Trophoblast cell (in vitro differentiated cells and primary cell): ENCODE measurements around the gene ITGA4.

ENCODE experiments used
- DNase-seq, 2 donors: peaks; one replicate each; pipeline ENCODE4 v3.0.0-alpha.2; 2016
- H2AFZ ChIP-seq: 2 replicates; pipeline ENCODE4 v1.6.1; 2013; ENCODE audit warnings: low read length, moderate library complexity, mild to moderate bottlenecking; ENCODE audit not compliant: insufficient read depth, poor library complexity
- H2AK5ac ChIP-seq: 2 replicates; pipeline ENCODE4 v1.6.1; 2013; ENCODE audit warnings: mild to moderate bottlenecking, low read length
- H2BK120ac ChIP-seq: 2 replicates; pipeline ENCODE4 v1.6.1; 2013; ENCODE audit warnings: low read length, mild to moderate bottlenecking, moderate library complexity; ENCODE audit not compliant: insufficient read depth, poor library complexity
- H2BK12ac ChIP-seq: 2 replicates; pipeline ENCODE4 v1.6.1; 2013; ENCODE audit warnings: mild to moderate bottlenecking, low read length, moderate library complexity
- H2BK5ac ChIP-seq: 2 replicates; pipeline ENCODE4 v1.6.1; 2013; ENCODE audit warnings: low read length, low read depth, moderate library complexity, mild to moderate bottlenecking; ENCODE audit not compliant: poor library complexity
- H3K14ac ChIP-seq: 2 replicates; pipeline ENCODE4 v1.6.1; 2013; ENCODE audit warnings: mild to moderate bottlenecking, low read length
- H3K18ac ChIP-seq: 2 replicates; pipeline ENCODE4 v1.6.1; 2013; ENCODE audit warnings: mild to moderate bottlenecking, low read length
- H3K23ac ChIP-seq: 2 replicates; pipeline ENCODE4 v1.6.1; 2013; ENCODE audit warnings: low read length
- H3K27ac ChIP-seq: 2 replicates; pipeline ENCODE4 v1.5.1; 2013; ENCODE audit warnings: low read depth, mild to moderate bottlenecking, inconsistent platforms, low read length, moderate library complexity
- H3K27me3 ChIP-seq: 2 replicates; pipeline ENCODE4 v1.6.1; 2013; ENCODE audit warnings: inconsistent platforms, mild to moderate bottlenecking, low read length, moderate library complexity; ENCODE audit not compliant: insufficient read depth
- H3K36me3 ChIP-seq, 2 experiments: 1 replicate in 1 of 2; 2 replicates in 1 of 2; pipeline ENCODE4 v1.6.1; 2013; ENCODE audit warnings: low read length in 2 of 2, mild to moderate bottlenecking in 2 of 2, moderate library complexity in 1 of 2; ENCODE audit not compliant: insufficient read depth in 2 of 2, control insufficient read depth in 1 of 2
- H3K4ac ChIP-seq: 2 replicates; pipeline ENCODE4 v1.6.1; 2013; ENCODE audit warnings: low read depth, mild to moderate bottlenecking, low read length, moderate library complexity
- H3K4me1 ChIP-seq, 2 experiments: 1 replicate in 1 of 2; 2 replicates in 1 of 2; pipeline ENCODE4 v1.6.1; 2013; ENCODE audit warnings: low read length in 2 of 2, mild to moderate bottlenecking in 2 of 2, moderate library complexity in 1 of 2; ENCODE audit not compliant: insufficient read depth in 2 of 2, control insufficient read depth in 1 of 2
- H3K4me2 ChIP-seq: 2 replicates; pipeline ENCODE4 v1.6.1; 2013; ENCODE audit warnings: inconsistent platforms, mild to moderate bottlenecking, low read length, moderate library complexity
- H3K4me3 ChIP-seq: 2 replicates; pipeline ENCODE4 v1.5.1; 2013; ENCODE audit warnings: mild to moderate bottlenecking, low read depth, low read length, inconsistent platforms
- H3K79me1 ChIP-seq: one replicate; pipeline ENCODE4 v1.6.1; 2013; ENCODE audit warnings: low read length
- H3K79me2 ChIP-seq: 2 replicates; pipeline ENCODE4 v1.6.1; 2013; ENCODE audit warnings: low read length, mild to moderate bottlenecking; ENCODE audit not compliant: control insufficient read depth, insufficient read depth, poor library complexity
- H3K9ac ChIP-seq: 2 replicates; pipeline ENCODE4 v1.6.1; 2013; ENCODE audit warnings: mild to moderate bottlenecking, low read length
- H3K9me3 ChIP-seq: 2 replicates; pipeline ENCODE4 v1.6.1; 2013; ENCODE audit warnings: low read depth, mild to moderate bottlenecking, control low read depth, inconsistent platforms, low read length; ENCODE audit not compliant: insufficient read depth
- H4K12ac ChIP-seq: 2 replicates; pipeline ENCODE4 v1.6.1; 2013; ENCODE audit warnings: low read depth, mild to moderate bottlenecking, low read length, moderate library complexity
- H4K8ac ChIP-seq: 2 replicates; pipeline ENCODE4 v1.6.1; 2013; ENCODE audit warnings: low read depth, mild to moderate bottlenecking, low read length, moderate library complexity
- H4K91ac ChIP-seq: one replicate; pipeline ENCODE4 v1.6.1; 2013; ENCODE audit warnings: low read depth, mild to moderate bottlenecking, low read length, moderate library complexity
- WGBS: extraction: QIAGEN DNeasy Blood & Tissue Kit; methylation state at CpG from one replicate; pipeline ENCODE4 v1.1.7; 2013; ENCODE audit warnings: missing lambda C conversion rate; ENCODE audit not compliant: insufficient read length, insufficient coverage; ENCODE audit errors: extremely low coverage; 5-methylcytosine and 5-hydroxymethylcytosine counted together

Gene ITGA4

GRCh38 chr2:181542170-181542569 is 85.0 kb downstream of the ITGA4 start:
- H3K4ac ChIP-seq, result no peak overlapping the region
- H3K4me2 ChIP-seq, result no peak overlapping the region
- H3K4me1 ChIP-seq, result peaks cover 0 to 3% of the 10 kb centered on the region in 2 experiments
- no peak overlapping the region for H4K8ac ChIP-seq
- no peak overlapping the region for H4K12ac ChIP-seq
- no peak overlapping the region for H2BK5ac ChIP-seq
- no peaks in the 10 kb centered on the region for H3K79me2 ChIP-seq
- H3K36me3 ChIP-seq, result no peaks in the 10 kb centered on the region
- H2BK120ac ChIP-seq, result no peak overlapping the region
- no peak for DNase-seq
- H3K79me1 ChIP-seq, result no peaks in the 10 kb centered on the region
- H3K27me3 ChIP-seq, result no peaks in the 10 kb centered on the region
- H4K91ac ChIP-seq, result no peak overlapping the region
- no peak overlapping the region for H2AFZ ChIP-seq
- no peak overlapping the region for H3K4me3 ChIP-seq
- H3K9me3 ChIP-seq, result peaks cover 2% of the 10 kb centered on the region
- no peak overlapping the region for H3K14ac ChIP-seq
- no peak overlapping the region for H3K23ac ChIP-seq
- no peak overlapping the region for H3K27ac ChIP-seq
- no peak overlapping the region for H2BK12ac ChIP-seq
- H2AK5ac ChIP-seq, result no peak overlapping the region
- no peak overlapping the region for H3K9ac ChIP-seq
- H3K18ac ChIP-seq, result no peak overlapping the region
- WGBS, result no CpG with 5 or more reads among the region's 2 CpGs

GRCh38 chr2:181546086-181546485 is 88.9 kb downstream of the ITGA4 start:
- H2BK120ac ChIP-seq, result no peak overlapping the region
- no peak overlapping the region for H2BK12ac ChIP-seq
- no peak overlapping the region for H4K8ac ChIP-seq
- H3K4me2 ChIP-seq, result no peak overlapping the region
- H3K23ac ChIP-seq, result no peak overlapping the region
- H3K4ac ChIP-seq, result no peak overlapping the region
- no peaks in the 10 kb centered on the region for H3K27me3 ChIP-seq
- DNase-seq, result no peak
- H4K12ac ChIP-seq, result no peak overlapping the region
- WGBS, result no CpG with 5 or more reads among the region's 3 CpGs
- no peak overlapping the region for H3K9ac ChIP-seq
- no peaks in the 10 kb centered on the region for H3K79me1 ChIP-seq
- no peak overlapping the region for H2AK5ac ChIP-seq
- H3K79me2 ChIP-seq, result no peaks in the 10 kb centered on the region
- no peaks in the 10 kb centered on the region for H3K9me3 ChIP-seq
- no peak overlapping the region for H2AFZ ChIP-seq
- no peak overlapping the region for H2BK5ac ChIP-seq
- no peaks in the 10 kb centered on the region for H3K4me1 ChIP-seq
- no peak overlapping the region for H3K18ac ChIP-seq
- H4K91ac ChIP-seq, result no peak overlapping the region
- H3K27ac ChIP-seq, result no peak overlapping the region
- H3K4me3 ChIP-seq, result no peak overlapping the region
- no peaks in the 10 kb centered on the region for H3K36me3 ChIP-seq
- H3K14ac ChIP-seq, result no peak overlapping the region

- H3K36me3 ChIP-seq, result no peaks in the 10 kb centered on the region
- no peak overlapping the region for H3K9ac ChIP-seq
- H3K14ac ChIP-seq, result no peak overlapping the region
- H3K9me3 ChIP-seq, result no peaks in the 10 kb centered on the region
- H4K12ac ChIP-seq, result no peak overlapping the region
- H2BK5ac ChIP-seq, result peak overlapping the region; percentile 31
- H4K91ac ChIP-seq, result no peak overlapping the region
- H3K4me3 ChIP-seq, result no peak overlapping the region
- no peak overlapping the region for H2BK120ac ChIP-seq
- H3K79me1 ChIP-seq, result no peaks in the 10 kb centered on the region
- no peaks in the 10 kb centered on the region for H3K79me2 ChIP-seq
- DNase-seq, result peak; percentile 7 to 20
- H4K8ac ChIP-seq, result no peak overlapping the region
- no peak overlapping the region for H2AK5ac ChIP-seq
- H3K4me1 ChIP-seq, result peaks cover 0 to 1% of the 10 kb centered on the region in 2 experiments
- H3K27me3 ChIP-seq, result no peaks in the 10 kb centered on the region
- no peak overlapping the region for H3K23ac ChIP-seq
- H2BK12ac ChIP-seq, result no peak overlapping the region
- H3K4ac ChIP-seq, result no peak overlapping the region
- H2AFZ ChIP-seq, result no peak overlapping the region
- H3K18ac ChIP-seq, result no peak overlapping the region
- no peak overlapping the region for H3K4me2 ChIP-seq
- peak overlapping the region; percentile 44 for H3K27ac ChIP-seq
- WGBS, result no CpG with 5 or more reads among the region's 1 CpG
Measured at GRCh38 chr2:181552808-181553207, 95.6 kb downstream of the ITGA4 start.

- no peak overlapping the region for H3K4me3 ChIP-seq
- H2BK12ac ChIP-seq, result no peak overlapping the region
- H3K79me2 ChIP-seq, result no peaks in the 10 kb centered on the region
- H3K14ac ChIP-seq, result no peak overlapping the region
- no peaks in the 10 kb centered on the region for H3K36me3 ChIP-seq
- H2AFZ ChIP-seq, result no peak overlapping the region
- H2BK120ac ChIP-seq, result no peak overlapping the region
- DNase-seq, result no peak
- H3K4me2 ChIP-seq, result no peak overlapping the region
- no CpG with 5 or more reads among the region's 2 CpGs for WGBS
- H3K4me1 ChIP-seq, result peaks cover 0 to 1% of the 10 kb centered on the region in 2 experiments
- no peak overlapping the region for H4K12ac ChIP-seq
- no peaks in the 10 kb centered on the region for H3K27me3 ChIP-seq
- no peak overlapping the region for H3K9ac ChIP-seq
- H3K79me1 ChIP-seq, result no peaks in the 10 kb centered on the region
- no peak overlapping the region for H2AK5ac ChIP-seq
- H3K4ac ChIP-seq, result no peak overlapping the region
- H2BK5ac ChIP-seq, result no peak overlapping the region
- no peak overlapping the region for H3K18ac ChIP-seq
- H3K23ac ChIP-seq, result no peak overlapping the region
- no peaks in the 10 kb centered on the region for H3K9me3 ChIP-seq
- no peak overlapping the region for H4K8ac ChIP-seq
- H4K91ac ChIP-seq, result no peak overlapping the region
- peak overlapping the region; percentile 44 for H3K27ac ChIP-seq
Measured at GRCh38 chr2:181553244-181553643, 96.1 kb downstream of the ITGA4 start.
